WTC11 (cell line): ENCODE measurements around the gene ARHGEF17. TPM values are rescaled to one million over a fixed set of nuclear protein-coding genes. Genes with fewer than 3 reads are reported as not detected.
A peak's percentile ranks its signal among the peaks of the same experiment; 100 is the strongest.

Experiments
- ATAC-seq: fragments of 200-7000 bp; cut with Tn5 transposase; 2 replicates; pipeline ENCODE4 v1.10.0; 2021; ENCODE audit warnings: mild to moderate bottlenecking, moderate library complexity
- CTCF ChIA-PET: fragments of 300-600 bp; sonication (Branson Sonifier 250); formaldehyde crosslinking; loops from one replicate; lab custom pipeline; 2021; ENCODE audit warnings: antibody characterized with exemption; lab: Charles Lee
- POLR2A ChIA-PET: fragments of 350-600 bp; sonication (Branson Sonifier 250); formaldehyde crosslinking; loops from one replicate; lab custom pipeline; 2021; ENCODE audit warnings: antibody characterized with exemption; lab: Charles Lee
- DNase-seq: peaks from one replicate; pipeline ENCODE4 v3.0.0; 2021; ENCODE audit warnings: low spot score
- H3K27ac Mint-ChIP-seq: 2 replicates; pipeline ENCODE4 v1.8.0; 2021; ENCODE audit warnings: mixed read lengths
- H3K27me3 Mint-ChIP-seq: 2 replicates; pipeline ENCODE4 v1.8.0; 2021; ENCODE audit warnings: low read depth, mild to moderate bottlenecking, moderate library complexity, mixed read lengths
- H3K36me3 Mint-ChIP-seq: 2 replicates; pipeline ENCODE4 v1.8.0; 2021; ENCODE audit warnings: mixed read lengths
- H3K4me1 Mint-ChIP-seq: 2 replicates; pipeline ENCODE4 v1.8.0; 2022; ENCODE audit warnings: mixed read lengths
- H3K4me3 Mint-ChIP-seq: 2 replicates; pipeline ENCODE4 v1.8.0; 2021; ENCODE audit warnings: mild to moderate bottlenecking, moderate library complexity, mixed read lengths
- H3K9me3 Mint-ChIP-seq: 2 replicates; pipeline ENCODE4 v1.8.0; 2021; ENCODE audit warnings: mixed read lengths
- CTCF ChIP-seq: fragments of 200-600 bp; IDR thresholded peaks from 2 replicates; pipeline ENCODE4 v1.8.0; 2022; ENCODE audit warnings: antibody characterized with exemption
- FOXP1 ChIP-seq: sonication (generic); formaldehyde crosslinking; IDR thresholded peaks from 2 replicates; pipeline ENCODE4 v1.8.0; 2022; ENCODE audit warnings: missing genetic modification reagents, mild to moderate bottlenecking, moderate library complexity, borderline replicate concordance
- HMGA2 ChIP-seq: fragments of 250-450 bp; sonication (Bioruptor Pico); IDR thresholded peaks from 2 replicates; pipeline ENCODE4 v1.4.0; 2021; ENCODE audit warnings: mild to moderate bottlenecking, moderate library complexity
- HMGXB4 ChIP-seq: sonication (generic); formaldehyde crosslinking; IDR thresholded peaks from 2 replicates; pipeline ENCODE4 v1.8.1; 2023; ENCODE audit warnings: mild to moderate bottlenecking, moderate library complexity, missing genetic modification reagents
- NFE2L1 ChIP-seq: sonication (generic); formaldehyde crosslinking; IDR thresholded peaks from 2 replicates; pipeline ENCODE4 v1.8.1; 2023; ENCODE audit warnings: missing genetic modification reagents
- NFYB ChIP-seq: sonication (generic); formaldehyde crosslinking; conservative IDR thresholded peaks from 2 replicates; pipeline ENCODE4 v1.8.0; 2022; ENCODE audit warnings: low read depth, missing genetic modification reagents
- PRRX2 ChIP-seq: fragments of 250-450 bp; sonication (Bioruptor Pico); IDR thresholded peaks from 2 replicates; pipeline ENCODE4 v1.8.0; 2021; ENCODE audit warnings: mild to moderate bottlenecking
- ZNF138 ChIP-seq: sonication (generic); formaldehyde crosslinking; conservative IDR thresholded peaks from 2 replicates; pipeline ENCODE4 v1.8.1; 2022; ENCODE audit warnings: mild to moderate bottlenecking, moderate library complexity, missing genetic modification reagents
- ZNF317 ChIP-seq: sonication (generic); formaldehyde crosslinking; IDR thresholded peaks from 2 replicates; pipeline ENCODE4 v1.8.1; 2023; ENCODE audit warnings: low read depth, mild to moderate bottlenecking, moderate library complexity, missing genetic modification reagents, borderline replicate concordance
- total RNA-seq: library from RNA; stranded (reverse); gene quantifications from 3 replicates; pipeline ENCODE4 v1.2.3, GENCODE V29; 2021
- TF ChIP-seq, protein P1 (sequence below): sonication (generic); formaldehyde crosslinking; IDR thresholded peaks from 2 replicates; pipeline ENCODE4 v1.8.1; 2022; ENCODE audit warnings: mild to moderate bottlenecking, missing genetic modification reagents, moderate library complexity, borderline replicate concordance
- TF ChIP-seq, protein P2 (sequence below): sonication (generic); formaldehyde crosslinking; IDR thresholded peaks from 2 replicates; pipeline ENCODE4 v1.8.0; 2023; ENCODE audit warnings: mild to moderate bottlenecking, missing genetic modification reagents
- TF ChIP-seq, protein P3 (sequence below): fragments of 250-450 bp; sonication (Bioruptor Pico); conservative IDR thresholded peaks from 2 replicates; pipeline ENCODE4 v1.9.0; 2021; ENCODE audit warnings: mild to moderate bottlenecking

The ARHGEF17 gene
- total RNA-seq, 1 experiment from 2014 or later, result 18.2 TPM

DNA sequence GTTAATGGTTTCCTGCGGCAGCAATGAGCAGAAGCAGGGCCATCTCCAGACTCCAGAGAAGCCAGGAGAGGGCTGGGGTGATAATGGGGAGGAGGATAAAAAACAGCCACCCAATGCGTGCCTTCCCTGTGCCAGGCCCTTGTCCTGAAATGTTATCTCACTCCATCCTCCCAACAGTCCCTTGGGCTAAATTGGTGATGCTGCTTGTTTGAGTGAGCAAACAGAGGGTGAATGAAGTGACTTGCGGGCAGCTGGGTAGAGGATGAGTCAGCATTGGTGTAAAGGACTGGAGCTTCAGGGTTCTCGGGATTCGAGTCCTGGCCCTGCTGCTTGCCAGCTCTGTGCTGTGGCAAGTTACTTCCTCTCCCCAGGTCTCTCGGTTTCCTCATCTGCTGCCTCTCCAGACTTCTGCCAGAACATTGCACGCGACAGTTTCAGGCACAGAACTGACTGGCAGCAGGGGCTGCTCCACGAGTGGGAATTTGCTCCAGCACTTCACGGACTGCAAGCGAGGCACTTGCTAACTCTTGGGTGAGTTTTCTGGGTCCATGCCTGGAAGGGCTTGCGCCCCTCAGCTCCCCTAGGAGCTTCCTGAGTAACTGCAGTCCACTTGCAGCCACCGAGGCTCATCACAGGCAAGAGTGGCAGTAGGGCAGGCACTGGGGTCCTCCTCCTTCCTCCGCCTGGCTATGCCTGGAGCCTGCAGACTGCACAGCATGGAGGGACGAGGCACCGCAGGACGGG lies 36.0 kb upstream of the ARHGEF17 start, which contains the start of gene P2RY6:
P2RY6 (plus strand) TSS at position 403 of the 744 bp plus-strand sequence. CDS start 24,181 bp downstream, outside the sequence.
- H3K27me3 Mint-ChIP-seq, result peaks cover under 1% of the 10 kb centered on the region; the same call in 1 of the 2 replicates
- ATAC-seq (no peak; the same call in 1 of the 2 replicates), DNase-seq (peak; percentile 13)
- H3K27ac Mint-ChIP-seq, result no peak within 1 kb of the TSS; the same call in 1 of the 2 replicates
- ChIA-PET CTCF (interaction anchor here (0.7 to 5.0 kb wide), 9 partner anchors 21 to 354 kb away, joined by 3 to 22 read pairs (median 3); partner anchors contain the start of gene ARHGEF17), POLR2A (interaction anchor here (0.5 kb wide), 1 partner anchor 65 kb away, joined by 3 read pairs; no protein-coding TSS in a partner anchor)
- no peaks in the 10 kb centered on the region for H3K36me3 Mint-ChIP-seq
- peaks cover 34% of the 10 kb centered on the region for H3K4me1 Mint-ChIP-seq
- TF ChIP-seq CTCF (no peak), ZNF317 (peak; percentile 66; the same call in 1 of the 2 replicates)
- no peaks in the 10 kb centered on the region for H3K9me3 Mint-ChIP-seq
- no peak within 1 kb of the TSS for H3K4me3 Mint-ChIP-seq

DNA sequence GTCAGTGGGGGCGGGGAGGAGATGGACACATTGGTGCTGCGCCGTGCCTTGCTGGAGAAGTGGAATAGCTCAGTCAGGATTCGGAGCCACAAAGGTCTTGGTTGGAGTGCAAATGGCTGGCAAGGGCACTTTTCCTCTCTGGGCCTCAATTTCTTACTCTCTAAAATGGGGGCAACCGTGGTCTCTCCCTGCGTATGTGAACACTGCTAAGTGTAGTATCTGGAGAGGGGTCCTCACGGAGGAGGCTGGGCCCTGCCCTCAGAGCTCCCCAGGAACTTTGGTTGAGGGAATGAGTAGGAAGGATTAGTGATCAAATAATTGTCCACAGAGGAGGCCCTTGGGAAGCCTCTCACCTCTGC lies 35.4 kb upstream of the ARHGEF17 start:
- Mint-ChIP-seq H3K4me3 (no peak overlapping the region), H3K27ac (no peak overlapping the region)
- CTCF ChIA-PET, result interaction anchor here (0.7 to 4.4 kb wide), 10 partner anchors 17 to 353 kb away, joined by 3 to 20 read pairs (median 4); no protein-coding TSS in a partner anchor
- TF ChIP-seq FOXP1 (no peak), HMGXB4 (CRISPR knock-in tag) (no peak), HMGA2 (CRISPR knock-in tag) (no peak), ZNF138 (CRISPR knock-in tag) (no peak), PRRX2 (CRISPR knock-in tag) (no peak), NFYB (CRISPR knock-in tag) (no peak), NFE2L1 (no peak)
- TF ChIP-seq, protein P1, sequence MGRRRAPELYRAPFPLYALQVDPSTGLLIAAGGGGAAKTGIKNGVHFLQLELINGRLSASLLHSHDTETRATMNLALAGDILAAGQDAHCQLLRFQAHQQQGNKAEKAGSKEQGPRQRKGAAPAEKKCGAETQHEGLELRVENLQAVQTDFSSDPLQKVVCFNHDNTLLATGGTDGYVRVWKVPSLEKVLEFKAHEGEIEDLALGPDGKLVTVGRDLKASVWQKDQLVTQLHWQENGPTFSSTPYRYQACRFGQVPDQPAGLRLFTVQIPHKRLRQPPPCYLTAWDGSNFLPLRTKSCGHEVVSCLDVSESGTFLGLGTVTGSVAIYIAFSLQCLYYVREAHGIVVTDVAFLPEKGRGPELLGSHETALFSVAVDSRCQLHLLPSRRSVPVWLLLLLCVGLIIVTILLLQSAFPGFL, result no peak
- TF ChIP-seq, protein P2, sequence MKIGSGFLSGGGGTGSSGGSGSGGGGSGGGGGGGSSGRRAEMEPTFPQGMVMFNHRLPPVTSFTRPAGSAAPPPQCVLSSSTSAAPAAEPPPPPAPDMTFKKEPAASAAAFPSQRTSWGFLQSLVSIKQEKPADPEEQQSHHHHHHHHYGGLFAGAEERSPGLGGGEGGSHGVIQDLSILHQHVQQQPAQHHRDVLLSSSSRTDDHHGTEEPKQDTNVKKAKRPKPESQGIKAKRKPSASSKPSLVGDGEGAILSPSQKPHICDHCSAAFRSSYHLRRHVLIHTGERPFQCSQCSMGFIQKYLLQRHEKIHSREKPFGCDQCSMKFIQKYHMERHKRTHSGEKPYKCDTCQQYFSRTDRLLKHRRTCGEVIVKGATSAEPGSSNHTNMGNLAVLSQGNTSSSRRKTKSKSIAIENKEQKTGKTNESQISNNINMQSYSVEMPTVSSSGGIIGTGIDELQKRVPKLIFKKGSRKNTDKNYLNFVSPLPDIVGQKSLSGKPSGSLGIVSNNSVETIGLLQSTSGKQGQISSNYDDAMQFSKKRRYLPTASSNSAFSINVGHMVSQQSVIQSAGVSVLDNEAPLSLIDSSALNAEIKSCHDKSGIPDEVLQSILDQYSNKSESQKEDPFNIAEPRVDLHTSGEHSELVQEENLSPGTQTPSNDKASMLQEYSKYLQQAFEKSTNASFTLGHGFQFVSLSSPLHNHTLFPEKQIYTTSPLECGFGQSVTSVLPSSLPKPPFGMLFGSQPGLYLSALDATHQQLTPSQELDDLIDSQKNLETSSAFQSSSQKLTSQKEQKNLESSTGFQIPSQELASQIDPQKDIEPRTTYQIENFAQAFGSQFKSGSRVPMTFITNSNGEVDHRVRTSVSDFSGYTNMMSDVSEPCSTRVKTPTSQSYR, result no peak
- TF ChIP-seq, protein P3, sequence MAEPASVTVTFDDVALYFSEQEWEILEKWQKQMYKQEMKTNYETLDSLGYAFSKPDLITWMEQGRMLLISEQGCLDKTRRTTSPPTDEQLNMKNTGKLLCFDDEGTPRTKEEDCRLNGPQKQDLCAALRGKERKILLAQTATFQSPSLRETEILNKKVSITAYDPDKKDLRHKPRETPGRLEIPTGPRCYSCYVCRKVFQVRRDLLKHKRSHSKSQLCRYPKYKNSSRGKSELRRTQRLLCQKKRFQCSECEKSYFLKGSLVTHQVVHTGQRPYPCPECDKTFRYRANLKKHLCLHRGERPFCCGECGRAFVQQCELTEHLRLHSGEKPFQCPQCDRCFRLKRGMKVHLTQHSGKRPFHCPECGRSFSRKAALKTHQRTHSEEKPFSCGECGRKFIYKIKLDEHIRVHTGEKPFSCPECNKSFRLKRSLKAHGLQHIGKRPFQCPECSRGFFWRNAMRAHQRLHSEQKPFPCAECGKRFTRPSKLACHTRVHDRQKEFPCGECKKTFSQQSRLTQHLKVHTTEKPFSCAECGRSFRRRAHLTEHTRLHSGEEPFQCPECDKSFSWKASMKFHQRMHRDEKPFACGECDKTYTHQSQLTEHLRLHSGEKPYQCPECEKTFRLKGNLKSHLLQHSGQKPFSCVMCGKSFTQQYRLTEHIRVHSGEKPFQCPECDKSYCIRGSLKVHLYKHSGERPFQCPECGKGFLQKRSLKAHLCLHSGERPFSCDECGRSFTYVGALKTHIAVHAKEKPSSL, result no peak
- TF ChIP-seq, all 79 proteins: peak for 0
- POLR2A ChIA-PET, result interaction anchor here (0.5 kb wide), 1 partner anchor 65 kb away, joined by 3 read pairs; no protein-coding TSS in a partner anchor
- Mint-ChIP-seq H3K9me3 (no peaks in the 10 kb centered on the region), H3K36me3 (no peaks in the 10 kb centered on the region), H3K4me1 (peaks cover 34% of the 10 kb centered on the region), H3K27me3 (no peaks in the 10 kb centered on the region)
- ATAC-seq, result no peak
- no peak for DNase-seq
